Mucosa of descending colon (tissue), 3 donors: Measurements from ENCODE around the gene DRD5. TPM values are rescaled to one million over a fixed set of nuclear protein-coding genes. Genes with fewer than 3 reads are reported as not detected.

Source experiments
- ATAC-seq: fragments of 200-7000 bp; cut with Tn5 transposase; one replicate; pipeline ENCODE4 v1.9.1; 2020; ENCODE audit warnings: mild to moderate bottlenecking, moderate library complexity
- DNase-seq, 3 donors: peaks; one replicate each; pipeline ENCODE4 v3.0.0-alpha.2; 2020
- H3K36me3 ChIP-seq: fragments of 200-600 bp; one replicate; pipeline ENCODE4 v1.8.0; 2021; ENCODE audit warnings: low read depth, mild to moderate bottlenecking
- H3K4me1 ChIP-seq: fragments of 200-600 bp; one replicate; pipeline ENCODE4 v1.8.0; 2021; ENCODE audit warnings: low read depth, mild to moderate bottlenecking
- H3K4me3 ChIP-seq: fragments of 200-600 bp; one replicate; pipeline ENCODE4 v1.8.0; 2021; ENCODE audit warnings: mild to moderate bottlenecking
- H3K9me3 ChIP-seq: fragments of 200-600 bp; one replicate; pipeline ENCODE4 v1.8.0; 2021; ENCODE audit warnings: mild to moderate bottlenecking
- CTCF ChIP-seq: fragments of 200-600 bp; IDR thresholded peaks from one replicate; pipeline ENCODE4 v1.8.0; 2022; ENCODE audit warnings: antibody characterized with exemption, mild to moderate bottlenecking
- intact Hi-C, 2 donors: fragments of 100-400 bp; cut with DNase I in 1 of 2; cut with micrococcal nuclease in 1 of 2; formaldehyde crosslinking; loops; one replicate each; pipeline versions ENCODE4 v1.11.0 to v1.11.1; 2022; cut with DNase I, micrococcal nuclease
- total RNA-seq, 3 donors: library from RNA; stranded (reverse); fragmentation: NEBNext Ultra II Directional in 2 of 3; extraction: Animal tissue kit (Norgen Biotek cat#: 25700) in 2 of 3; gene quantifications; one replicate each; pipeline versions ENCODE4 v1.2.1 to v1.2.4, GENCODE V29; 2021 to 2023
- donor health status: DM: no; HTN: no; CAD: no; lungs with moderate emphysema.
- donor health status: DM: no; HTN: no; CAD: no.
- donor health status: DM: no; HTN: yes; CAD: no.

DRD5 gene
- total RNA-seq, 3 donors from 2014 or later, result 0.13 TPM; not detected in 2

- no peaks in the 10 kb centered on the region for H3K4me1 ChIP-seq
- intact Hi-C loops, result loop anchor here (5.0 to 10.0 kb wide), 2 partner anchors 249 to 252 kb away; no protein-coding TSS in a partner anchor
- no peaks in the 10 kb centered on the region for H3K36me3 ChIP-seq
- DNase-seq (peak in 2 of 3 donors; percentile 24 to 84), ATAC-seq (peak; percentile 31)
- TF ChIP-seq CTCF, result no peak
- H3K9me3 ChIP-seq, result no peaks in the 10 kb centered on the region
- H3K4me3 ChIP-seq, result no peak overlapping the region
Observed at GRCh38 chr4:9762823-9763475, 18.5 kb upstream of the DRD5 start.

- no peaks in the 10 kb centered on the region for H3K4me1 ChIP-seq
- H3K9me3 ChIP-seq, result no peaks in the 10 kb centered on the region
- TF ChIP-seq CTCF, result no peak
- ATAC-seq (no peak), DNase-seq (no peak)
- H3K4me3 ChIP-seq, result no peak overlapping the region
- H3K36me3 ChIP-seq, result no peaks in the 10 kb centered on the region
- intact Hi-C loops, result loop anchor here (5.0 to 10.0 kb wide), 2 partner anchors 248 to 251 kb away; no protein-coding TSS in a partner anchor
Observed at GRCh38 chr4:9764155-9764696, 17.2 kb upstream of the DRD5 start.

GRCh38 chr4:9765091-9765490 lies 16.3 kb upstream of the DRD5 start:
- H3K9me3 ChIP-seq, result no peaks in the 10 kb centered on the region
- no peak for ATAC-seq
- H3K4me3 ChIP-seq, result no peak overlapping the region
- TF ChIP-seq CTCF, result peak; percentile 25
- no peaks in the 10 kb centered on the region for H3K4me1 ChIP-seq
- DNase-seq, result peak in 2 of 3 donors; percentile 51 to 62
- no peaks in the 10 kb centered on the region for H3K36me3 ChIP-seq
- intact Hi-C loops, result loop anchor here in 1 of 2 donors (10.0 kb wide), 1 partner anchor 250 kb away; no protein-coding TSS in a partner anchor

- Histone ChIP-seq H3K4me3 (no peak overlapping the region), H3K9me3 (no peaks in the 10 kb centered on the region), H3K36me3 (no peaks in the 10 kb centered on the region), H3K4me1 (no peaks in the 10 kb centered on the region)
- no peak for TF ChIP-seq CTCF
- ATAC-seq, result no peak
- no peak for DNase-seq
- intact Hi-C loops, result loop anchor here in 1 of 2 donors (10.0 kb wide), 1 partner anchor 245 kb away; no protein-coding TSS in a partner anchor
Observed at GRCh38 chr4:9769321-9769720, 12.1 kb upstream of the DRD5 start.

- Histone ChIP-seq H3K4me1 (no peaks in the 10 kb centered on the region), H3K36me3 (no peaks in the 10 kb centered on the region), H3K9me3 (no peaks in the 10 kb centered on the region), H3K4me3 (no peak overlapping the region)
- intact Hi-C loops, result no loop called here
- ATAC-seq, result no peak
- DNase-seq, result no peak
- TF ChIP-seq CTCF, result no peak
Observed at GRCh38 chr4:9771034-9771433, 10.4 kb upstream of the DRD5 start.
